ENCODE data around the gene BPIFB4.

The BPIFB4 gene

DNA sequence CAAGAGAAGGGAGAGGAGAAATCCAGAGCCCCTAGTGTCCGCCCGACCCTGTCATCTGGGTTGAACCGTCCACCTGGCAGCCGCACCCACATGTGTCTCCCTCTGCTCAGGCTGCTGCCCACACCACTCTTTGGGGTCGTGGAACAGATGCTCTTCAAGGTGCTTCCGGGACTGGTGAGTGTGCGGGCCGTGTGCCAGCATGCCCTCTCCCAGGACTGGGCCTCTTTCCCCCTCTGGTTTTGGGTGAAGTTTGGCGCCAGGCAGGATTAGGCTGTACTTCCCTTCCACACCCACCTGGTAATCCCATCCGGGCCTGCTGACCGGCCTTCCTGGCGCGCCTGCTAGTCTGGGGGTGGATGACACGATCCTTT, 17.8 kb upstream of the BPIFB4 start:
- no peak for DNase-seq (ENCODE audit: low read depth, low spot score)

DNA sequence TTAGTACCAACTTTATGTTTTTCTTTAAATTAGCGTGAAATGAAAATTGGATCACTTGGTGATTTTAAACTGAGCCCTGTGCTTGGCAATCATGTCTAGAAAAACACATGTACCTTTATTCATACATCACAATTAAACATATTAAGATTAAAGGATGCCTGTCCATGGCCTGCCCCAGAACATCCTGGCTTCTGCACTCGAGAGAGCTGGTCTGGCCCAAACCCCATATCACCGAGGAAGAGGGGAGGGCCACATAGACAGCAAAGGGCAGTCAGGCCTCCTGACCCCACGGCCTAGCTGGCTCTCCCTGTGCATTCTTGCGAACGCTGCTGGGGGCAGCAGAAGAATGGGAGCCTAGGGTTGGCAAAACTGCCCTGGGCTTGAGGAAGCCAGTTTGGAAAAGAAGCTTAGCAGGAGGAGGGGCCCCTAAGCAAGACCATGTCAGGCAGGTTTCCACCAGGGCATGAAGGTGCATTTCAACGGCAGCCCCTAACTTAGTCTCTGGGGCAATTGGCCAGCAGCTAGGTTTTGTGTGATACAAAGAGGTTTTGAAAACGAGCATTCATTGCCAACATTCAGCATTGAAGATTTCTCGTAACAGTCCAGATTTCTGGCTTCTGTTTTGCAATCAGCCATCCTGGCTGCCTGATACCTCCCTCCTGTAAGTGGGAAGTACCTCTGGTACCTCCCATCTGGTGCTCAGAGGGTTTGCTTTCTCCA, 17.2 kb upstream of the BPIFB4 start:
- no peak for DNase-seq (ENCODE audit: low read depth, low spot score)

DNA sequence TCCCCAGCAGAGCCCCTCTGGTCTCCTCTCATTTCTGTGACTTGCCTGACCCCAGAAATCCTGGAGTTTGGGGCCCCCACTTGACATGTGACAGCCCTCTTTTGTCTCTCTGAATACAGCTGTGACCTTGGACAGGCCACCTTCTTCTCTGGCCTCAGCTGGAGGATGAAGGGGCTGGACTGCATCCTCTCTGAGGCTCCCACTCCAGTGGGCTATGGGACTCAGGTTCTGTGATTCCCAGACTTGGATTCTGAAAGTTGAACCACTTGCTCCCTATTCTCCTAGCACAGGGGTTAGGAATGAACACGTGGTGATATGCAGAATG, 16.7 kb upstream of the BPIFB4 start:
- DNase-seq (ENCODE audit: low read depth, low spot score): no peak

DNA sequence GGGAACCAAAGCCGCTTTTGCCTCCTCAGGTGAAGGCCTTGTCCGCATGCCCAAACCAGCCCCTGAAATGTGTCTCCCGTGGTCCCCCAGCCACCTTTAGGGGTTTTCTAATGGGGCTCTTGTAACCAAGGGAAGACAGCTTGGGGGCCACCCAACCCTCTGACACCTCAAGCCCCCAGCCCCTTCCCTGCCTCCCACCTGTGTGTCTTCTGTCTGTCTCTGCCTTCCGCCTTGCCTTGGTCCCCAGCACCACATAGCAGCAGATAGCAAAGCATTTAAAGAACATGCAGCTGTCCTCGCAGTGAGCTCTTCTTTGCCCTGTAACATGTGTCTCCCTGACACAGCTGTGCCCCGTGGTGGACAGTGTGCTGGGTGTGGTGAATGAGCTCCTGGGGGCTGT, 16.2 kb upstream of the BPIFB4 start:
- no peak for DNase-seq (ENCODE audit: low read depth, low spot score)

DNA sequence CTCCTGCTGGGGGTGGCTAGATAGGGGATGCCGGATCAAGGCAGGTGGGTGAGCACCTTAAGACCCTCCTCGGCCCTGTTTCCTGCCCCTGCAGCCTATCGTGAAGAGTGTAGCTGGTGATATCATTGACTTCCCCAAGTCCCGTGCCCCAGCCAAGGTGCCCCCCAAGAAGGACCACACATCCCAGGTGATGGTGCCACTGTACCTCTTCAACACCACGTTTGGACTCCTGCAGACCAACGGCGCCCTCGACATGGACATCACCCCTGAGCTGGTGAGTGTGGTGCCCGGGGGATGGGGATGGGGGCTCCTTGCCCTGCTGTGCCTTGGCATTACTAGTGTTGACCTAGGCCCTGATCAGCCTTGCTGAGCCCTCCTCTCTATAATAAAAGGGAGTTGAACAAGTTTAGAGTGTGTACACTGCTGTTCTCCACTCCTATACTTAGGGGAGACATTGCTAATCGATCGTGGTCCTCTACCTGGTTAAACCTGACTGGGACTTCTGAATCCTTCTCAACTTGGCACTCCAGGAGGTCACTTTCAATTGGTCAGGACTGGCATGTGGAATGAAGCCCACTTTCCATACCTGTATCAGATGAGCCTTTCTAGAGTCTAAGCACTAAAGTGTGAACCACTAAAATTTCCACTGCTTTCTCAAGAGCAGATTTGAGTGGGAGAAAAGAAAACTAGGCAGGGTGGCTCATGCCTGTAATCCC, 14.7 kb upstream of the BPIFB4 start:
- DNase-seq (ENCODE audit: low read depth, low spot score): no peak

DNA sequence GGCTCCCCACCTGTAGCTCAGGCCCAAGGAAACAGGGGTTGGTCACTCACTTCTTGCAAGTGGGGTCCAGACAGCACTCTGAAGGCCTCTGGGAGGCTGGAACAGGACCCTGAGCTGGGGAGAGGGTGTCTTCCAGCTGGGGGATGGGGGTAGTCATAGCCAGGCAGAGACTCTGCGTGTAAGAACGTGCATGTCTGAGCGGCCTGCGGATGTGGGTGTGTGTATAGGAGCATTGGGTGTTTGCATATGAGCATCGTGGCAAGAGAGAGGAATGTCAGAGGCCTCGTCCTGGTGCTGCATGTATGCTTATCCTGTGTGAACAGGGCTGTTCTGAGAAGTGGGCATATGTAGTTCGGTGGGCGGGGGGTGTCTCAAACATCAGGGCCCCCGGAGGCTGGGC, 13.7 kb upstream of the BPIFB4 start:
- DNase-seq (ENCODE audit: low read depth, low spot score): no peak

DNA sequence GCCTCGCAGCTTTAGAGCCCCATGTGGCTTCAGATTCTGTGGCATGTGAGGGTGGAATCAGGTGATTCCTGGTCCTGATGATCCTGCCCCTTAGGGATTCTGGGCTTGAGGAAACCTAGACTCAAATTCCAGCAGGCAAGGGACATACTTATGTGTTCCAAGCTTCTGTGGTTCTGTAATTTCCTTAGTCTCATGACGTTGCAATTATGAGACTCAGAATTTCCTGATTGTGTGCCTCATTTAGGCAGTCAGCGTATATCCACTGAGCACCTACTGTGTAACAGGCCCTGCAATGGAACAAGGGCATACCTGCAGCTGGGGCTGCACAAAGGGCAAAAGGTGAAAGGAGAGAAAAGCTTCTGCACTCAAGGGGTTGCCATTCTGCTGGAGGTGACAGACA, 11.6 kb upstream of the BPIFB4 start:
- DNase-seq (ENCODE audit: low read depth, low spot score): no peak

DNA sequence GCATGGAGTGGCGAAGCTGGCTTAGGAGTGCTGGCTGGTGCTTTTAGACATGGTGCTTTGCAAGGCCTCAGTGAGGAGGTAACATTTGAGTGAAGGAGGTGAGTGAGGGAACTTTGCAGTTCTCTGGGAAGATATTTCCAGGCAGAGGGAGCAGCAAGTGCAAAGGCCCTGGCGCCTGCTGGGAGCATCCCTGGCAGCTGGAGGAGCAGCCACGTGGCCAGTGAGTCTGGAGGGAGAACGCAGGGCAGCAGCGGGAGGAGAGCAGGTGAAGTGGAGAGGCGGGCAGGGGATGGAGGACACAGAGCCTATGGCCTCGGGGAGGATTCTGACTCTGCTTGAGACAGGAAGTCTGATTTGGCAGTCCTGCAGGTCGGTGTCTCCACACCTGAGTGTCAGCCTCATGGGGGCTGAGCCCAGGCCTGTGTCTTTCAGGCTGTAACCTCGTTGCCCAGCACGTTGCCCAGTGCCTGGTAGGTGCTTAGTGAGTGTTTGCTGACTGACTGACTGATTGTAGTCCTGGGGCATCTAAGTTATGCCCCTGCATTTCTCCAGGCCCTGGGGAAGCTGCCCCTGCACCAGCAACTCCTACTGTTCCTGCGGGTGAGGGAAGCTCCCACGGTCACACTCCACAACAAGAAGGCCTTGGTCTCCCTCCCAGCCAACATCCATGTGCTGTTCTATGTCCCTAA, 11.0 kb upstream of the BPIFB4 start:
- no peak for DNase-seq (ENCODE audit: low read depth, low spot score)

DNA sequence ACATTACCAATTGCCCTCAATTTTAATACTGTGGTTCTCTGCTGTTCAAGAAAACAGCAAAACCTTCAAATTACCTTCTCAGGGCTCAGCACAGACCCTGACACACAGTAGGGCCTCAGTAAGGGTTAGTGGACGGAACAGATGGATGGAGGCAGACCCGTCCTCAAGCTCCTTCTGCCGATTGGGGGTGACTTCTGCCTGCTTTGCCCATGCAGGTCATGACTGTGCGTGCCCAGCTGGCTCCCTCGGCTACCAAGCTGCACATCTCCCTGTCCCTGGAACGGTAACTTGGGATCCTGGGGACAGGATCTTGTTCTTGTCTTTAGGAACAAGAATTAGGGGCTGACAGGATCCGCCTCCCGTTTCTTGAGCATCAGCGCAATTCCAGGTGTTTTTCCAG, 9.8 kb upstream of the BPIFB4 start:
- DNase-seq (ENCODE audit: low read depth, low spot score): no peak

DNA sequence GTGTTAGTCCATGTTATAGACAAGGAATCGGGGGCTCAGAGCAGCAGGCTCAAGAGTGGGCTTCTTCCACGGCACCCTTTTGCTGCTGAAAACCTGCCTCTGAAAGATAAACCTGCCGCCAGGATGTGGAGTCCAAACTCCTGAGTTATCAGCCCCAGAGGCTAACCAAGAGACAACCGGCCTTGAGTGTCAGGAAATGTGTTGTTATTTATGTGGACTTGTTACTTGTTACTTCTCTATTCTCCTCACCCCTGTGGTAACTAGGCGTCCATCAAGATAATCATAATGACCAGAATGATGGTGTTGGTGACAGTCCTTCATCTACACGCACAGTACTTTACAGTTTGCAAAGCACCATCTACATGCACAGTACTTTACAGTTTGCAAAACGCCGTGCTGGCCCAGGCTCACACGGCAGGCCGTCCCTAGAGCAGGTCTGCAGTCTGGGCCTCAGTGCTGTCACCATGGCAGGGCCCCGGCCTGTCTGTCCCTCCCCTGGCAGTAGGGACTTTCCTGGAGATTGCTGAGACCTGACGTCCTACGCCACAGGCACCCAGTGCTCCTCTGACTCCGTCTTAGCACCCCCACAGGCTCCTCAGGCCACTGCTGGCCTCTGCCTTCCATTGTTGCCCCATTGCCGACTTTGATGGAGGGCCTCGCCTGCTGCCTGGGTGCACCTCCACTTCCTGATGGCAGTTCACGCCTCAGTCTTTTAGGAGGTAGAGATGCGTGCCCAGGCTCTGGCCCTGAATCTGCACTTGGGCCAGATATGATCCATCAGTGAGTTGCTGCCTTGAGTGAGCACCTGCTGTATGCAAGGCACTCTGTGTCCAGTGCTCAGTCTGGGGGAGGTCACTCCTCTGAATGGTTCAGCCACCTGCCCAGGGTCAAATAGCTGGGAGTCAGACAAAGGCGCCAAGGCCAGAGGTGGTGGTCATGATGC, 9.1 kb upstream of the BPIFB4 start:
- no peak for DNase-seq (ENCODE audit: low read depth, low spot score)

DNA sequence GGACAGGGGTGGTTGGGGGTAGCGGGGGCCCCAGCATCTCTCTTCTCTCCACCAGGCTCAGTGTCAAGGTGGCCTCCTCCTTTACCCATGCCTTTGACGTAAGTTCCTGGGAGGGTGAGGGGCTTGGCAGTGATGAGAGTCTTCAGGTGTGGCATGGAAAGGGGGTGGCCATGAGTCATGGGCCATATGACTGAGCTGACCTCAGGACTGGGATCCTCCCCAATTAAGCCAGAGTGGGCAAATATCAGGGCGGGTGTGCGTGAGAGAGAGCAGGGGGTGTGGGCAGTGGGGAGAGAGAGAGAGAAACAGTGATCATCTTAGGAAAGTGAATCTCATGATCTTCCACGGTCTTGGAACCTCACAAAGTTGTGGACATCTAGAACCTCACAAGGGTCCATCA, 8.2 kb upstream of the BPIFB4 start:
- DNase-seq (ENCODE audit: low read depth, low spot score): no peak

DNA sequence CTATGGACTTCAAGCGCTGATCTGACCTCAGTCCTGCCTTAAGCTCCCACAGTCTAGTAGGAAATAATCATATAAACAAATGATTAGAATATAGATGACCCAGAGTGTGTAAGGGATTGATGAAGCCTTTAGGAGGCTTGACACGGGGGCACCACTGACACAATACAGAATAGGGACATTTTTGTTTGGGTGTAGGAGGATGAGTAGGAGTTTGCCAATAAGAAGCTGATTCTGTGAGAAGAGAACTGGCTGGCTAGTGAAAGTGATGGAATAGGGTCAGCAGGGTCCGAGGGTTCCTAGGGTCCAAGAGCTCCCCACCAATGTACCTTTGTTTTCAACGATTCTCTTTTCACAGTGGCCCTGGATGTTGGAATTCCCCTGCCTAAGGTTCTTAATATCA, 7.1 kb upstream of the BPIFB4 start:
- no peak for DNase-seq (ENCODE audit: low read depth, low spot score)

DNA sequence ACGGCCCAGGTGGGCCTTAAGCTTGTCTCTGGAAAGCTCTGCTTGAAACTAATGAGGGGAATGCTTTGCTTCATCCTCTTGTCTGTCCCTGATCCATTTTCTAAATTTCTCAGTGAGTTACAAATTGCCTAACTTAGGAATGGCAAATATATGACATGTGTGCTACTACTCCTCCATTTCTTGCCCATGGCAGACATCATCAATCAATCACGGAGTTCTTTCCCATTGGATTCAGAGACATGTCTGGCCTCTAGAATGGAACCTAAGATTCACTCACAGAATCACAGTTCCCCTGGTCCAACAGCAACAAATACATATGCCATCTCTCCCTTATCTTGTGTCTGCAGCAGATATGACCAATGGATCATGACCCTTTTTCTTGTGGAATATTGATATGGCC, 6.6 kb upstream of the BPIFB4 start:
- DNase-seq (ENCODE audit: low read depth, low spot score): no peak

DNA sequence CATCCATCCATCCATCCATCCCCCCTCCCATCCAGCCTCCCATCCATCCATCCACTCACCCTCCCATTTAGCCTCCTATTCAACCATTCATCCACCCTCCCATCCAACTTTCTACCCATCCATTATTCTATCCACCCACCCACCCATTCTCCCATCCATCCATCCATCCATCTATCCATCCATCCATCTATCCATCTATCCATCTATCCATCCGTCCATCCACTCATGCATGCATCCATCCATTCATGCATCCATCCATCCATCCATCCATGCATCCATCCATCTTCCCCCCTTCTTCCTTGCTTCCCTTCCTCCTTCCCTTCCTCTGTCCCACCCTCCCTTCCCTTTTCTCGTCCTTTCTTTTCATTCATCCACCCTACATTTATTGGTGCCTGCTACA, 4.8 kb upstream of the BPIFB4 start:
- DNase-seq (ENCODE audit: low read depth, low spot score): no peak

DNA sequence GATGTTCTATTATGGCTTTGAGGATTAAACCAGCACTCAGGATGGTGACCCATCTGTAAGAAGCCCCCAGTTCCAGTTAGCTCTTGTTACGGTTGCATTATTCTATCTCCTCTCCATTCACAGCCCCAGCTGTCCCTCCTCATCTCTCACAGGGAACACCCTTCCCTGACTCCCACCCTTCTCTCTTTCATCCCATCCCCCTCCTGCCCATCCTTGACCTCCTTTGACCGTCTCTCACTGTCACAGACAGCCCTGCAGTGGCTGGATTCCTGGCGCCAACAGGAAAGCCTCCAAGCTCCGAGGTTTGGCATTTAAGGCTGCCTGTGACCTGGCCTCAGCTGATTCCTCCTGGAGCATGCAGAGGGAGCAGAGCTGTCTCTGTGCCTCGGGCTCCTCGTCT, 4.2 kb upstream of the BPIFB4 start:
- no peak for DNase-seq (ENCODE audit: low read depth, low spot score)

DNA sequence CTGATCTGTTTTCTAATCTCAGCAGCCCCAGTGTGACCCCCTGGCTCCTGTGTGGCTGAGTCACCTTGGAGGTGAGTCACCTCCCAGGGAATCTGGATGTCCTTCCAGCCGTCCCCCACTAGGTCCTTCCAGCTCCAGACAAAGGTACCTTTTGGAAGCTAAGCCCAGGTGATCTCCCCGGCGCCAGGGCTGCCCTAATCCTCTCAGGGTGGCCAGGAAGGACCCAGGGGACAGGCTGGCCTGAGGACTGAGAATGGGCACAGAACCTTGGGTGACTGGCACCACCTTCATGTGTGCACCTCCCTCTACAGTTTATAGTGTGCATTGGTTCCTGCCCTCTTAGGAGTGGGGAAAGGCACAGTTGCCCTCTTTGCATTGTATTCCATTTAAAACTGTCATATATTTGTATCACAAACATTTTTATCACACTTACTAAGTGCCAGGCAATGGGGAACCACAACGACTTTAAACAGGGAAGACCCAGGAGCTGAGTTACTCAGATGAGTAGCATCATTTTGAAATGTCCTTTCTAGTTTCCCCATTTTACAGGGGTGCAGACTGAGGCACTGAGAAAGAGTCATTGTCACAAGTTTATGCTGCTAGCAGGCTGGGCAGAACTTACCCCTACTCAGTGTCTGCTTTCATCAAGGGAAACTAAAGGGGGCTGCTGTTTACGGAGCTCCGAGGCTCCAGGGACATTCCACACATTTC, 2.6 kb upstream of the BPIFB4 start:
- DNase-seq (ENCODE audit: low read depth, low spot score): no peak

DNA sequence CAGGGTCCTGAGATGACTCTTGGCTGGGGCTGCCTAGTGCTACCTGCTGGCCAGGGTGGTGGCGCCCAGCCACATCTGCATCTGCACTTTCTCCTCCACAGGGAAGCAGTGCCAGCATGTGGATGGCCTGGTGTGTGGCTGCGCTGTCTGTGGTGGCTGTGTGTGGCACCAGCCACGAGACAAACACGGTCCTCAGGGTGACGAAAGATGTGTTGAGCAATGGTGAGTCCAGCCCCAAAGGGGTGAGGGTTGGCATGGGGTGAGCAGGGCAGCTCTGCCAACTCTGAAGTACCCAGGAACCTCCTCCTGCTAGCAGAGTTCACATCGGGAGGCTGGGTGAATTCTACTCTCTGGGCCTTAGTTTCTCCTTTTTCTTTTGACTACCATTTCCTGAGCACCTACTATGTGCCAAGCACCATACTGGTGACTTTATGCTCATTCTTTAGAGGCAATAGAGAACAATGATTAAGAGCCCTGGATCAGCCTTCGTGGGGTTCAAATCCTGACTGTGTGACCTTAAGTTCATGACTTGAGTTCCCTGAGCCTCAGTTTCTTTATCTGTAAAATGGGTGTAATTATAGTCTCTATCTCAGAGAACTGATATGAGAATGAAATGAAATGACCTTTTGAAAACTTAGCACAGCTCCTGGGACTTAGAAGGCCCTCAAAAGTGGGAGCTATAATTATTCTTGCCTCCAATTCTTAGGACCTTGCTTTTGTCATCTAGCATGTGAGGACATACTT, 2.1 kb downstream of the BPIFB4 start:
- no peak for DNase-seq (ENCODE audit: low read depth, low spot score)

DNA sequence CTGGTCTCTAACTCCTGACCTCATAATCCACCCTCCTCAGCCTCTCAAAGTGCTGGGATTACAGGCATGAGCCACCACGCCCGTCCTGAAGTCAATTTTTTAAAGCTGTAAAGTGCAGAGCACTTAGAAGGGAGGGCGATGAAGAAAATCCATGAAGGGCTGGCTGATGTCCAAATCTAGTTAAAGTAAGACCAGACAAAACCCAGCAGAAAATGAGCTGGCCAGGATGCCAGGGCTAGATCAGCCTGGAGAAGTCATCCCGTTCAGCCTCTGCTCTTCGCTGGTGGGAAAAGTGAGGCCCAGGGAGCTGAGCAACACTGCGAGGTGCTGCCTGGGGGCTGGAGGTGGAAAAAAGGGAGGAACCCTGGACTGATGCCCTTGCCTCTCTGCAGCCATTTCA, 3.1 kb downstream of the BPIFB4 start:
- DNase-seq (ENCODE audit: low read depth, low spot score): no peak

DNA sequence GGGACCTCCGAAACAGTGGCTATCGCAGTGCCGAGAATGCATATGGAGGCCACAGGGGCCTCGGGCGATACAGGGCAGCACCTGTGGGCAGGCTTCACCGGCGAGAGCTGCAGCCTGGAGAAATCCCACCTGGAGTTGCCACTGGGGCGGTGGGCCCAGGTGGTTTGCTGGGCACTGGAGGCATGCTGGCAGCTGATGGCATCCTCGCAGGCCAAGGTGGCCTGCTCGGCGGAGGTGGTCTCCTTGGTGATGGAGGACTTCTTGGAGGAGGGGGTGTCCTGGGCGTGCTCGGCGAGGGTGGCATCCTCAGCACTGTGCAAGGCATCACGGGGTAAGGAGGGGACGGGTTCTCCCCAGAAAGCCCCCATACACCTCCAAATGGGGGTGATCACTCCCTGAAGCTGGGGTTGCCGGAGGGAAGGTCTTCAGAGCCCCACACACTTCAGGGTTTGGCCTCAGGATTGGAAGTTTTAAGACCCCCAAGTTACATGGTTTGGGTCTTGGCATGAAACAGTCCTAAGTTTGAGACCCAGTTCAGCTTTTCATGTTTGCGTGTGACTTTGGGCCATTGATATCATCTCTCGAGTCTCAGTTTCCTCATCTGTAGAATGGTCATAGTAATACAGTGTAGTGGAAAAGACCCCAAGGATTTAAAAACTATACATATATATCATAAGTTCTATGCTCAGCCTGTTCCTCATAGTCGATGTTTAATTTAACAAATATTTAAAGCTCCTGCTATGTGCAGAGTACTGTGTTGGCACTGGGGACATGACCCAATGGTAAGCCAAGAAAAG, 4.3 kb downstream of the BPIFB4 start:
- no peak for DNase-seq (ENCODE audit: low read depth, low spot score)

DNA sequence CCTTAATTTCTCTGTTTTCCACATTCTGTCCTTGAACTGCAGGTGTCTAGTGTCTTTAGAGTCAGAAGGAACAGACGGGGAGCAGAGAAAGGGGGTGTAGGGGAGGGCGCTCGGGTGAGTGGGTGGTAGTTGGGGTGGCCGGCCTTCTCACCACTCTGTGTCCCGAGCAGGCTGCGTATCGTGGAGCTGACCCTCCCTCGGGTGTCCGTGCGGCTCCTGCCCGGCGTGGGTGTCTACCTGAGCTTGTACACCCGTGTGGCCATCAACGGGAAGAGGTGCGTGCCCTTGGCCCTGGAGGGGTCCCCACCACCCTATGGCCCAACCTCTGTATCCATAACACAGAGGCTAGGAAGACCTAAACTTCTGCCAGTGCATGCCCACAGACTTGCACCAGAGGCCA, 5.3 kb downstream of the BPIFB4 start:
- DNase-seq (ENCODE audit: low read depth, low spot score): no peak
